Measurements from ENCODE around the gene PPP2R3B.
A peak's percentile ranks its signal among the peaks of the same experiment; 100 is the strongest.

PPP2R3B gene

DNA sequence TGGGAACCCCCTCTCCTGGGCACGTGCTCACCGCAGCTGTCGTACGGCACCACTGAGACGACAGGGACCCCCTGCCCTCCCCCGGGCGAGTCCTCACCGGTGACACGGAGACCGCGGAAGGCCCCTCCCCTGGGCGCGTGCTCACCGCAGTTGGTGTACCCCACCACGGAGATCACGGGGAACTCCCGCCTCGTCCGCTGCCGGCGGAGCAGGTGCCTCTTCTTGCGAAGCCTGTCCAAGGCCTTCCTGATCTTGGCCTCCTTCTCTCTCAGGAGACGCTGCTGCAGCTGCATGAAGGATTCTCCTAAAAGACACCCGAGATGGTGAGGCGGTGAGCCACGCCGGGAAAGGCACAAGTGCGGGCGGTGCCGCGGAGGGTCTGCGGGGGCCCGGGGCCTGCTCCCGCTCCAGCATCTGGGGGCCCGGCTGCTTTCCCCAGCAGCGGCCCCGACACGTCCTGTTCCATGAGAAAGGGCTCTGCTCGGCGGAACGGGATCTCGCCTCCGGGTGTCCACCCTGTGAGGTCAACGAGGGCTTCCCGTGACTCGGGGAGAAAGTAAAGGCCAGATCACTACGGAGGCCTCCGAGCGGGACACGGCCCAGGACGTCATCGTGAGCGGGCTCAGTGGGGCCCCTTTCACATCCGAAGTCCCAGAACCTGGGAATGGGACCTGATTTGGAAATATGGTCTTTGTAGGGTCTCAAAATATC lies 73.9 kb downstream of the PPP2R3B start:
- Histone ChIP-seq H4K20me1 (ENCODE audit: insufficient read depth, low read length) (peaks cover 52% of the 10 kb centered on the region), H3K4me2 (ENCODE audit: insufficient read depth, low read length) (no peak overlapping the region), H3K9ac (ENCODE audit: low read depth, low read length) (no peak overlapping the region), H3K9me3 (ENCODE audit: insufficient read depth, low read length, severe bottlenecking) (no peaks in the 10 kb centered on the region), H3K27me3 (ENCODE audit: insufficient read depth, low read length, poor library complexity) (no peaks in the 10 kb centered on the region), H2AFZ (ENCODE audit: low read depth, low read length) (no peak overlapping the region), H3K27ac (ENCODE audit: low read length) (no peak overlapping the region), H3K4me1 (ENCODE audit: insufficient read depth, low read length) (peaks cover 17% of the 10 kb centered on the region), H3K4me3 (ENCODE audit: low read depth in 1 of 2, low read length in 2 of 2) (no peak overlapping the region), H3K79me2 (ENCODE audit: insufficient read depth, low read length) (peaks cover 19% of the 10 kb centered on the region), H3K36me3 (ENCODE audit: insufficient read depth, low read length) (peaks cover 76% of the 10 kb centered on the region)
- ATAC-seq (ENCODE audit: insufficient read depth, low read depth) (no peak), DNase-seq (no peak)
- TF ChIP-seq, protein P1, sequence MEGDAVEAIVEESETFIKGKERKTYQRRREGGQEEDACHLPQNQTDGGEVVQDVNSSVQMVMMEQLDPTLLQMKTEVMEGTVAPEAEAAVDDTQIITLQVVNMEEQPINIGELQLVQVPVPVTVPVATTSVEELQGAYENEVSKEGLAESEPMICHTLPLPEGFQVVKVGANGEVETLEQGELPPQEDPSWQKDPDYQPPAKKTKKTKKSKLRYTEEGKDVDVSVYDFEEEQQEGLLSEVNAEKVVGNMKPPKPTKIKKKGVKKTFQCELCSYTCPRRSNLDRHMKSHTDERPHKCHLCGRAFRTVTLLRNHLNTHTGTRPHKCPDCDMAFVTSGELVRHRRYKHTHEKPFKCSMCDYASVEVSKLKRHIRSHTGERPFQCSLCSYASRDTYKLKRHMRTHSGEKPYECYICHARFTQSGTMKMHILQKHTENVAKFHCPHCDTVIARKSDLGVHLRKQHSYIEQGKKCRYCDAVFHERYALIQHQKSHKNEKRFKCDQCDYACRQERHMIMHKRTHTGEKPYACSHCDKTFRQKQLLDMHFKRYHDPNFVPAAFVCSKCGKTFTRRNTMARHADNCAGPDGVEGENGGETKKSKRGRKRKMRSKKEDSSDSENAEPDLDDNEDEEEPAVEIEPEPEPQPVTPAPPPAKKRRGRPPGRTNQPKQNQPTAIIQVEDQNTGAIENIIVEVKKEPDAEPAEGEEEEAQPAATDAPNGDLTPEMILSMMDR (IDR thresholded peaks at IDR 0.05; ENCODE audit: borderline replicate concordance, extremely low read depth, low read length, poor library complexity, severe bottlenecking) = no peak
- TF ChIP-seq EZH2 (IDR thresholded peaks at IDR 0.05; ENCODE audit: borderline replicate concordance, low read depth, low read length, severe bottlenecking) = no peak

- H3K4me3 ChIP-seq (ENCODE audit: low read depth in 1 of 2, low read length in 2 of 2) = no peak overlapping the region
- no peak overlapping the region for H3K27ac ChIP-seq (ENCODE audit: low read length)
- no peak overlapping the region for H2AFZ ChIP-seq (ENCODE audit: low read depth, low read length)
- H3K79me2 ChIP-seq (ENCODE audit: insufficient read depth, low read length) = peaks cover 7% of the 10 kb centered on the region
- H3K27me3 ChIP-seq (ENCODE audit: insufficient read depth, low read length, poor library complexity) = no peaks in the 10 kb centered on the region
- peaks cover 5% of the 10 kb centered on the region; the same call in 1 of the 2 replicates for H3K4me1 ChIP-seq (ENCODE audit: insufficient read depth, low read length)
- no peak overlapping the region for H3K9ac ChIP-seq (ENCODE audit: low read depth, low read length)
- ATAC-seq (ENCODE audit: insufficient read depth, low read depth) = 0 out of 3 replicates have a peak, but pooled peaks have one; percentile 11
- TF ChIP-seq EZH2 (IDR thresholded peaks at IDR 0.05; ENCODE audit: borderline replicate concordance, low read depth, low read length, severe bottlenecking) = no peak
- TF ChIP-seq, protein P1 (IDR thresholded peaks at IDR 0.05; ENCODE audit: borderline replicate concordance, extremely low read depth, low read length, poor library complexity, severe bottlenecking) = no peak
- no peak overlapping the region for H3K4me2 ChIP-seq (ENCODE audit: insufficient read depth, low read length)
- DNase-seq = no peak
- H3K9me3 ChIP-seq (ENCODE audit: insufficient read depth, low read length, severe bottlenecking) = no peaks in the 10 kb centered on the region
- peaks cover 55% of the 10 kb centered on the region for H4K20me1 ChIP-seq (ENCODE audit: insufficient read depth, low read length)
- H3K36me3 ChIP-seq (ENCODE audit: insufficient read depth, low read length) = peaks cover 81% of the 10 kb centered on the region
Measured at GRCh38 chrX:311156-312129, 75.3 kb downstream of the PPP2R3B start.

DNA sequence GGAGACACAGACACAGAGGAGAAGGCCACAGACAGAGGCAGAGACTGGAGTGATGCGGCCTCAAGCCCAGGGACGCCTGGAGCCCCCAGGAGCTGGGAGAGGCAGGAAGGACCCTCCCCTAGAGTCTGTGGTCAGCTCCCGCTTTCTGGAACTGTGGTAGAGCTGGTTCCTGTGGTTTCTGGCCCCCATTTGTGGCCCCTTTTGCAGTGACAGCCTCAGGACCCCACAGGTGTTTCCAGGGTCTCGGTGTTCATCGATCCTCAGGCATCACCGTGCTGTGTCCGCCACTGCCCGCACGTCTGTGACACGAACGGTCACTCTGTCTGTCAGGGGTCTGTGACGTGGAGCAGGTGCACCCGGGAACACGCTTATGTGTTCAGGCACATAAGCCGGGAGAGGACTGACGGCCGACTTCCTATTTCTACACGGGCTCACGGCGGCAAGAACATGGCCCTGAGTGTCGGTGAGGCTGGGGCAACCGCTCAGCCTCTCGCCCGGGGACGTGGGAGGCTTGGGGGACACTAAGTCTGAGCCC lies 76.0 kb downstream of the PPP2R3B start:
- Histone ChIP-seq H3K9ac (ENCODE audit: low read depth, low read length) (no peak overlapping the region), H3K36me3 (ENCODE audit: insufficient read depth, low read length) (peaks cover 84% of the 10 kb centered on the region), H3K4me2 (ENCODE audit: insufficient read depth, low read length) (no peak overlapping the region), H3K9me3 (ENCODE audit: insufficient read depth, low read length, severe bottlenecking) (no peaks in the 10 kb centered on the region), H4K20me1 (ENCODE audit: insufficient read depth, low read length) (peaks cover 58% of the 10 kb centered on the region), H3K27me3 (ENCODE audit: insufficient read depth, low read length, poor library complexity) (no peaks in the 10 kb centered on the region), H3K27ac (ENCODE audit: low read length) (no peak overlapping the region), H3K79me2 (ENCODE audit: insufficient read depth, low read length) (peaks cover 3% of the 10 kb centered on the region; the same call in 1 of the 2 replicates), H3K4me1 (ENCODE audit: insufficient read depth, low read length) (no peaks in the 10 kb centered on the region), H3K4me3 (ENCODE audit: low read depth in 1 of 2, low read length in 2 of 2) (no peak overlapping the region), H2AFZ (ENCODE audit: low read depth, low read length) (no peak overlapping the region)
- DNase-seq (no peak), ATAC-seq (ENCODE audit: insufficient read depth, low read depth) (no peak)
- TF ChIP-seq EZH2 (IDR thresholded peaks at IDR 0.05; ENCODE audit: borderline replicate concordance, low read depth, low read length, severe bottlenecking) = no peak
- TF ChIP-seq, protein P1 (IDR thresholded peaks at IDR 0.05; ENCODE audit: borderline replicate concordance, extremely low read depth, low read length, poor library complexity, severe bottlenecking) = no peak

Measured in DND-41 (cell line).